HEK293 (cell line): Measurements from ENCODE around the gene LRRC4C.

Experiments used
- CTCF ChIA-PET: fragments of 350-600 bp; formaldehyde crosslinking; extraction: SDS; loops from one replicate; lab custom pipeline; 2021; ENCODE audit warnings: antibody characterized with exemption; lab: Yijun Ruan, JAX
- POLR2A ChIA-PET: fragments of 300-600 bp; formaldehyde crosslinking; extraction: SDS; loops from one replicate; lab custom pipeline; 2020; ENCODE audit warnings: antibody characterized with exemption, inconsistent platforms; lab: Yijun Ruan, JAX
- H3K27ac ChIP-seq: fragments of 200-500 bp; sonication (Bioruptor generic); 2 replicates; pipeline ENCODE4 v1.5.1; 2014; ENCODE audit warnings: low read depth, low read length, control low read depth, inconsistent platforms; ENCODE audit errors: extremely low read depth
- H3K36me3 ChIP-seq, 2 experiments: fragments of 200-500 bp in 1 of 2; sonication (Bioruptor generic) in 1 of 2; 1 replicate in 1 of 2; 2 replicates in 1 of 2; pipeline ENCODE4 v1.5.1; 2014 to 2017; ENCODE audit warnings: inconsistent platforms in 2 of 2, low read length in 2 of 2; ENCODE audit not compliant: control insufficient read depth in 2 of 2, insufficient read depth in 1 of 2
- H3K4me1 ChIP-seq: fragments of 200-500 bp; sonication (Bioruptor generic); 2 replicates; pipeline ENCODE4 v1.5.1; 2014; ENCODE audit warnings: mild to moderate bottlenecking, low read length, inconsistent platforms; ENCODE audit not compliant: control insufficient read depth, insufficient read depth
- H3K4me3 ChIP-seq: 2 replicates; pipeline ENCODE4 v1.5.1; 2011; ENCODE audit warnings: low read depth, mild to moderate bottlenecking, control low read depth, low read length, moderate library complexity
- H3K9me3 ChIP-seq: fragments of 200-500 bp; sonication (Bioruptor generic); 2 replicates; pipeline ENCODE4 v1.5.1; 2014; ENCODE audit warnings: low read depth, low read length, inconsistent platforms; ENCODE audit not compliant: control insufficient read depth, insufficient read depth
- KLF1 ChIP-seq: fragments of 450-650 bp; formaldehyde crosslinking; IDR thresholded peaks from 2 replicates; pipeline ENCODE4 v1.5.1; 2016; ENCODE audit warnings: missing biosample characterization, missing genetic modification characterization
- KLF7 ChIP-seq: fragments of 450-650 bp; formaldehyde crosslinking; IDR thresholded peaks from 2 replicates; pipeline ENCODE4 v1.5.1; 2016; ENCODE audit warnings: missing biosample characterization, missing genetic modification characterization, borderline replicate concordance
- YY2 ChIP-seq: fragments of 450-650 bp; formaldehyde crosslinking; IDR thresholded peaks from 2 replicates; pipeline ENCODE4 v1.5.1; 2016; ENCODE audit warnings: missing biosample characterization, missing genetic modification characterization
- ZFP41 ChIP-seq: fragments of 450-650 bp; formaldehyde crosslinking; IDR thresholded peaks from 2 replicates; pipeline ENCODE4 v1.5.1; 2016; ENCODE audit warnings: missing biosample characterization, missing genetic modification characterization, borderline replicate concordance
- ZNF133 ChIP-seq: fragments of 450-650 bp; formaldehyde crosslinking; IDR thresholded peaks from 2 replicates; pipeline ENCODE4 v1.5.1; 2016; ENCODE audit warnings: missing biosample characterization, missing genetic modification characterization
- ZNF174 ChIP-seq: fragments of 450-650 bp; formaldehyde crosslinking; IDR thresholded peaks from 2 replicates; pipeline ENCODE4 v1.5.0; 2017; ENCODE audit warnings: missing biosample characterization, mild to moderate bottlenecking, missing genetic modification characterization
- ZNF221 ChIP-seq: fragments of 450-650 bp; formaldehyde crosslinking; IDR thresholded peaks from 2 replicates; pipeline ENCODE4 v1.5.1; 2017; ENCODE audit warnings: missing biosample characterization, missing genetic modification characterization, borderline replicate concordance
- ZNF266 ChIP-seq: fragments of 450-650 bp; formaldehyde crosslinking; IDR thresholded peaks from 2 replicates; pipeline ENCODE4 v1.5.1; 2016; ENCODE audit warnings: missing biosample characterization, missing genetic modification characterization, low read depth
- ZNF274 ChIP-seq, 2 experiments: fragments of 200-500 bp in 1 of 2; fragments of 450-650 bp in 1 of 2; sonication (Bioruptor generic) in 1 of 2; formaldehyde crosslinking in 1 of 2; IDR thresholded peaks; 2 replicates each; pipeline versions ENCODE4 v1.5.1 to v1.6.1; 2014 to 2016; ENCODE audit warnings: borderline replicate concordance in 1 of 2, inconsistent platforms in 1 of 2, low read length in 1 of 2, missing biosample characterization in 1 of 2, missing genetic modification characterization in 1 of 2
- ZNF366 ChIP-seq: fragments of 450-650 bp; formaldehyde crosslinking; conservative IDR thresholded peaks from 2 replicates; pipeline ENCODE4 v1.5.1; 2016; ENCODE audit warnings: missing biosample characterization, missing genetic modification characterization
- ZNF391 ChIP-seq: fragments of 450-650 bp; formaldehyde crosslinking; IDR thresholded peaks from 2 replicates; pipeline ENCODE4 v1.5.1; 2016; ENCODE audit warnings: low read depth, missing biosample characterization, missing genetic modification characterization, borderline replicate concordance
- ZNF514 ChIP-seq: fragments of 450-650 bp; formaldehyde crosslinking; IDR thresholded peaks from 2 replicates; pipeline ENCODE4 v1.5.1; 2016; ENCODE audit warnings: missing biosample characterization, missing genetic modification characterization
- ZNF76 ChIP-seq: fragments of 450-650 bp; formaldehyde crosslinking; IDR thresholded peaks from 2 replicates; pipeline ENCODE4; 2016; ENCODE audit warnings: low read depth, missing biosample characterization, missing genetic modification characterization, borderline replicate concordance
- ZNF791 ChIP-seq: fragments of 450-650 bp; formaldehyde crosslinking; IDR thresholded peaks from 2 replicates; pipeline ENCODE4 v1.5.1; 2016; ENCODE audit warnings: missing biosample characterization, missing genetic modification characterization
- TF ChIP-seq, protein P1 (sequence below): fragments of 450-650 bp; formaldehyde crosslinking; IDR thresholded peaks from 2 replicates; pipeline ENCODE4 v1.5.1; 2017; ENCODE audit warnings: missing biosample characterization, missing genetic modification characterization
- TF ChIP-seq, protein P2 (sequence below): fragments of 450-650 bp; formaldehyde crosslinking; optimal IDR thresholded peaks from 2 replicates; pipeline ENCODE3; 2016; ENCODE audit warnings: missing biosample characterization, mild to moderate bottlenecking, missing genetic modification characterization
- TF ChIP-seq, protein P3 (sequence below): fragments of 450-650 bp; formaldehyde crosslinking; IDR thresholded peaks from 2 replicates; pipeline ENCODE4 v1.5.1; 2016; ENCODE audit warnings: missing biosample characterization, missing genetic modification characterization
- TF ChIP-seq, protein P4 (sequence below): fragments of 450-650 bp; formaldehyde crosslinking; IDR thresholded peaks from 2 replicates; pipeline ENCODE4 v1.5.1; 2016; ENCODE audit warnings: missing biosample characterization, missing genetic modification characterization, borderline replicate concordance

LRRC4C gene

DNA sequence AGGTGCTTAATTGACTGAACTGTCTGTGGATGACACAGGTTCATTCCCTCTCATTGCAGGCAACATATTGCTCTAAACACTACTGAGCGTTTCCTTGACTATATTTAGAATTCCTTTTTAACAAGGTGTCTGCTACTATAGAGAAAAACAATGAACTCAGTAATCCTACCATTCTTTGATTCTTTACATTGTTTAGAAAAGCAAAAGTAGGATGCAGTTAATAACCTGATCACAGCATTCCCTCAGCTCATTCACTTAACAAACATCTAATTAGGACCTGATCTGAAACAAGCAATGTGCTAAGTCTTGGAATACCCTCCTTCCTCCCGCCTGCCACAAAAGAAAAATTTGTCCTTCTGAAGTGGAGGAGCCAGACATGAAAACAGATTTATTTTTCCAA lies 313.1 kb downstream of the LRRC4C start:
- no peaks in the 10 kb centered on the region for H3K9me3 ChIP-seq
- H3K36me3 ChIP-seq: no peaks in the 10 kb centered on the region
- CTCF ChIA-PET: no interaction called here
- no peaks in the 10 kb centered on the region for H3K4me1 ChIP-seq
- POLR2A ChIA-PET: no interaction called here
- no peak overlapping the region for H3K27ac ChIP-seq
- TF ChIP-seq ZNF791 (tag by site-specific recombination): no peak
- TF ChIP-seq, protein P1, sequence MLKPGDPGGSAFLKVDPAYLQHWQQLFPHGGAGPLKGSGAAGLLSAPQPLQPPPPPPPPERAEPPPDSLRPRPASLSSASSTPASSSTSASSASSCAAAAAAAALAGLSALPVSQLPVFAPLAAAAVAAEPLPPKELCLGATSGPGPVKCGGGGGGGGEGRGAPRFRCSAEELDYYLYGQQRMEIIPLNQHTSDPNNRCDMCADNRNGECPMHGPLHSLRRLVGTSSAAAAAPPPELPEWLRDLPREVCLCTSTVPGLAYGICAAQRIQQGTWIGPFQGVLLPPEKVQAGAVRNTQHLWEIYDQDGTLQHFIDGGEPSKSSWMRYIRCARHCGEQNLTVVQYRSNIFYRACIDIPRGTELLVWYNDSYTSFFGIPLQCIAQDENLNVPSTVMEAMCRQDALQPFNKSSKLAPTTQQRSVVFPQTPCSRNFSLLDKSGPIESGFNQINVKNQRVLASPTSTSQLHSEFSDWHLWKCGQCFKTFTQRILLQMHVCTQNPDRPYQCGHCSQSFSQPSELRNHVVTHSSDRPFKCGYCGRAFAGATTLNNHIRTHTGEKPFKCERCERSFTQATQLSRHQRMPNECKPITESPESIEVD (tag by site-specific recombination): no peak
- no peak for TF ChIP-seq ZFP41 (tag by site-specific recombination)
- no peak for TF ChIP-seq ZNF274 (IDR thresholded peaks at IDR 0.05; ENCODE audit: low read length)
- no peak for TF ChIP-seq ZNF274 (tag by site-specific recombination; IDR thresholded peaks at IDR 0.05; ENCODE audit: borderline replicate concordance)
- TF ChIP-seq ZNF133 (tag by site-specific recombination): no peak
- TF ChIP-seq YY2 (tag by site-specific recombination): no peak
- TF ChIP-seq ZNF266 (tag by site-specific recombination): no peak
- TF ChIP-seq, protein P2, sequence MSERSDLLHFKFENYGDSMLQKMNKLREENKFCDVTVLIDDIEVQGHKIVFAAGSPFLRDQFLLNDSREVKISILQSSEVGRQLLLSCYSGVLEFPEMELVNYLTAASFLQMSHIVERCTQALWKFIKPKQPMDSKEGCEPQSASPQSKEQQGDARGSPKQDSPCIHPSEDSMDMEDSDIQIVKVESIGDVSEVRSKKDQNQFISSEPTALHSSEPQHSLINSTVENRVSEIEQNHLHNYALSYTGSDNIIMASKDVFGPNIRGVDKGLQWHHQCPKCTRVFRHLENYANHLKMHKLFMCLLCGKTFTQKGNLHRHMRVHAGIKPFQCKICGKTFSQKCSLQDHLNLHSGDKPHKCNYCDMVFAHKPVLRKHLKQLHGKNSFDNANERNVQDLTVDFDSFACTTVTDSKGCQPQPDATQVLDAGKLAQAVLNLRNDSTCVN (tag by site-specific recombination): no peak
- TF ChIP-seq, protein P3, sequence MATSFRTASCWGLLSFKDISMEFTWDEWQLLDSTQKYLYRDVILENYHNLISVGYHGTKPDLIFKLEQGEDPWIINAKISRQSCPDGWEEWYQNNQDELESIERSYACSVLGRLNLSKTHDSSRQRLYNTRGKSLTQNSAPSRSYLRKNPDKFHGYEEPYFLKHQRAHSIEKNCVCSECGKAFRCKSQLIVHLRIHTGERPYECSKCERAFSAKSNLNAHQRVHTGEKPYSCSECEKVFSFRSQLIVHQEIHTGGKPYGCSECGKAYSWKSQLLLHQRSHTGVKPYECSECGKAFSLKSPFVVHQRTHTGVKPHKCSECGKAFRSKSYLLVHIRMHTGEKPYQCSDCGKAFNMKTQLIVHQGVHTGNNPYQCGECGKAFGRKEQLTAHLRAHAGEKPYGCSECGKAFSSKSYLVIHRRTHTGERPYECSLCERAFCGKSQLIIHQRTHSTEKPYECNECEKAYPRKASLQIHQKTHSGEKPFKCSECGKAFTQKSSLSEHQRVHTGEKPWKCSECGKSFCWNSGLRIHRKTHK (tag by site-specific recombination): no peak
- TF ChIP-seq ZNF366: no peak
- TF ChIP-seq ZNF174 (tag by site-specific recombination): no peak
- TF ChIP-seq ZNF76 (tag by site-specific recombination): no peak
- no peak for TF ChIP-seq KLF1
- no peak overlapping the region for H3K4me3 ChIP-seq

DNA sequence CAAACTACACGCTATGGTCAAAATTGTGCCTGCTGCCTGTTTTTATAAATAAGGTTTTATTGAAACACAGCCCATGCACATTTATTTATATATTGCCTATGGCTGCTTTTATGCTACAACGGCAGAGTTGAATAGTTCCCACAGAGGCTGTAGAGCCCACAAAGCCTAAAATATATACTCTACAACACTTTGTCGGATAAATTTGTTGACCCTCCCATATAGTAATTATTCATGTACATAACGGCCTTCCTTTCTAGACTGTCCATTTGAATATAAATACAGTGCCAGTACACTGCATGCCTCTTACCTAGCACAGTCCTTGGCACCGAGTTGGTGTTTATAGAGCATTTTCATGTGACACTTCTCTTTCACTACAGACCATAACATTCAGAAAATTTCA lies 314.0 kb downstream of the LRRC4C start:
- CTCF ChIA-PET: no interaction called here
- Histone ChIP-seq H3K27ac (no peak overlapping the region), H3K4me3 (no peak overlapping the region), H3K36me3 (no peaks in the 10 kb centered on the region), H3K4me1 (no peaks in the 10 kb centered on the region), H3K9me3 (no peaks in the 10 kb centered on the region)
- POLR2A ChIA-PET: no interaction called here
- TF ChIP-seq ZNF514 (tag by site-specific recombination) (no peak), ZNF391 (no peak), KLF7 (tag by site-specific recombination) (no peak), ZNF221 (tag by site-specific recombination) (no peak)
- TF ChIP-seq, protein P4, sequence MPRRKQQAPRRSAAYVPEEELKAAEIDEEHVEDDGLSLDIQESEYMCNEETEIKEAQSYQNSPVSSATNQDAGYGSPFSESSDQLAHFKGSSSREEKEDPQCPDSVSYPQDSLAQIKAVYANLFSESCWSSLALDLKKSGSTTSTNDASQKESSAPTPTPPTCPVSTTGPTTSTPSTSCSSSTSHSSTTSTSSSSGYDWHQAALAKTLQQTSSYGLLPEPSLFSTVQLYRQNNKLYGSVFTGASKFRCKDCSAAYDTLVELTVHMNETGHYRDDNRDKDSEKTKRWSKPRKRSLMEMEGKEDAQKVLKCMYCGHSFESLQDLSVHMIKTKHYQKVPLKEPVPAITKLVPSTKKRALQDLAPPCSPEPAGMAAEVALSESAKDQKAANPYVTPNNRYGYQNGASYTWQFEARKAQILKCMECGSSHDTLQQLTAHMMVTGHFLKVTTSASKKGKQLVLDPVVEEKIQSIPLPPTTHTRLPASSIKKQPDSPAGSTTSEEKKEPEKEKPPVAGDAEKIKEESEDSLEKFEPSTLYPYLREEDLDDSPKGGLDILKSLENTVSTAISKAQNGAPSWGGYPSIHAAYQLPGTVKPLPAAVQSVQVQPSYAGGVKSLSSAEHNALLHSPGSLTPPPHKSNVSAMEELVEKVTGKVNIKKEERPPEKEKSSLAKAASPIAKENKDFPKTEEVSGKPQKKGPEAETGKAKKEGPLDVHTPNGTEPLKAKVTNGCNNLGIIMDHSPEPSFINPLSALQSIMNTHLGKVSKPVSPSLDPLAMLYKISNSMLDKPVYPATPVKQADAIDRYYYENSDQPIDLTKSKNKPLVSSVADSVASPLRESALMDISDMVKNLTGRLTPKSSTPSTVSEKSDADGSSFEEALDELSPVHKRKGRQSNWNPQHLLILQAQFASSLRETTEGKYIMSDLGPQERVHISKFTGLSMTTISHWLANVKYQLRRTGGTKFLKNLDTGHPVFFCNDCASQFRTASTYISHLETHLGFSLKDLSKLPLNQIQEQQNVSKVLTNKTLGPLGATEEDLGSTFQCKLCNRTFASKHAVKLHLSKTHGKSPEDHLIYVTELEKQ (tag by site-specific recombination): no peak
